Esophagus squamous epithelium (tissue), 4 donors: ENCODE measurements around the gene PEX14.

Experiments used
- POLR2A ChIP-seq, 4 donors: fragments of 450-650 bp; IDR thresholded peaks; one replicate each; pipeline ENCODE4 v1.6.1; 2017; ENCODE audit warnings: antibody characterized with exemption in 4 of 4, mild to moderate bottlenecking in 4 of 4, moderate library complexity in 3 of 4
- TF ChIP-seq, protein P1 (sequence below), 6 experiments: fragments of 450-650 bp in 4 of 6; fragments of 200-600 bp in 2 of 6; sonication (generic) in 2 of 6; IDR thresholded peaks; one replicate each; pipeline ENCODE4 v1.5.1; 2016 to 2019; ENCODE audit warnings: antibody characterized with exemption in 6 of 6, mild to moderate bottlenecking in 4 of 6, moderate library complexity in 4 of 6

- TF ChIP-seq, protein P1, sequence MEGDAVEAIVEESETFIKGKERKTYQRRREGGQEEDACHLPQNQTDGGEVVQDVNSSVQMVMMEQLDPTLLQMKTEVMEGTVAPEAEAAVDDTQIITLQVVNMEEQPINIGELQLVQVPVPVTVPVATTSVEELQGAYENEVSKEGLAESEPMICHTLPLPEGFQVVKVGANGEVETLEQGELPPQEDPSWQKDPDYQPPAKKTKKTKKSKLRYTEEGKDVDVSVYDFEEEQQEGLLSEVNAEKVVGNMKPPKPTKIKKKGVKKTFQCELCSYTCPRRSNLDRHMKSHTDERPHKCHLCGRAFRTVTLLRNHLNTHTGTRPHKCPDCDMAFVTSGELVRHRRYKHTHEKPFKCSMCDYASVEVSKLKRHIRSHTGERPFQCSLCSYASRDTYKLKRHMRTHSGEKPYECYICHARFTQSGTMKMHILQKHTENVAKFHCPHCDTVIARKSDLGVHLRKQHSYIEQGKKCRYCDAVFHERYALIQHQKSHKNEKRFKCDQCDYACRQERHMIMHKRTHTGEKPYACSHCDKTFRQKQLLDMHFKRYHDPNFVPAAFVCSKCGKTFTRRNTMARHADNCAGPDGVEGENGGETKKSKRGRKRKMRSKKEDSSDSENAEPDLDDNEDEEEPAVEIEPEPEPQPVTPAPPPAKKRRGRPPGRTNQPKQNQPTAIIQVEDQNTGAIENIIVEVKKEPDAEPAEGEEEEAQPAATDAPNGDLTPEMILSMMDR (IDR thresholded peaks at IDR 0.05) = no peak
- no peak for TF ChIP-seq POLR2A (IDR thresholded peaks at IDR 0.05)
These were observed 195.4 kb downstream of the PEX14 start for GRCh38 chr1:10670190-10670589.
